Vagina (tissue), 2 donors: ENCODE measurements around the gene TAF1. TPM values are rescaled to one million over a fixed set of nuclear protein-coding genes. Genes with fewer than 3 reads are reported as not detected.
"Not testable (repeated sequence)": the region's sequence is repeated elsewhere in the genome, so short reads cannot be mapped to it uniquely, and the experiment has no call there.

ENCODE experiments used
- DNase-seq, 2 donors: peaks; one replicate each; pipeline ENCODE4 v3.0.0-alpha.2; 2017; ENCODE audit errors: extremely low spot score in 2 of 2
- H3K27ac ChIP-seq: fragments of 200-600 bp; sonication (generic); one replicate; pipeline ENCODE4 v1.5.1; 2019
- H3K27me3 ChIP-seq: fragments of 200-600 bp; sonication (generic); one replicate; pipeline ENCODE4 v1.5.1; 2019
- H3K36me3 ChIP-seq, 2 donors: fragments of 200-600 bp; sonication (generic); one replicate each; pipeline ENCODE4 v1.5.1; 2017 to 2019
- H3K4me1 ChIP-seq: fragments of 200-600 bp; sonication (generic); one replicate; pipeline ENCODE4 v1.5.1; 2019
- H3K4me3 ChIP-seq, 2 donors: fragments of 200-600 bp; sonication (generic); 1 replicate in 1 of 2; 2 replicates in 1 of 2; pipeline ENCODE4 v1.5.1; 2016 to 2019
- H3K9me3 ChIP-seq: fragments of 200-600 bp; sonication (generic); one replicate; pipeline ENCODE4 v1.5.1; 2019
- POLR2A ChIP-seq, 2 donors: fragments of 450-650 bp; IDR thresholded peaks; one replicate each; pipeline ENCODE4 v1.6.1; 2017; ENCODE audit warnings: antibody characterized with exemption in 2 of 2, mild to moderate bottlenecking in 2 of 2, moderate library complexity in 2 of 2
- POLR2AphosphoS5 ChIP-seq, 2 donors: sonication (generic); formaldehyde crosslinking; IDR thresholded peaks; one replicate each; pipeline ENCODE4 v1.9.0; 2017; ENCODE audit warnings: antibody characterized with exemption in 2 of 2, mild to moderate bottlenecking in 2 of 2, low read depth in 1 of 2; ENCODE audit not compliant: insufficient read depth in 1 of 2
- intact Hi-C: fragments of 100-400 bp; cut with DNase I; formaldehyde crosslinking; loops from one replicate; pipeline ENCODE4 v1.15.1; 2023
- total RNA-seq: library from RNA; depleted of rRNA; stranded (reverse); fragments of >200 nt; gene quantifications from one replicate; pipeline ENCODE4 v1.2.3, GENCODE V29; 2016
- TF ChIP-seq, protein P1 (sequence below), 3 experiments: fragments of 450-650 bp in 2 of 3; fragments of 200-600 bp in 1 of 3; sonication (generic) in 1 of 3; IDR thresholded peaks; one replicate each; pipeline ENCODE4 v1.5.1; 2017 to 2019; ENCODE audit warnings: antibody characterized with exemption in 3 of 3, mild to moderate bottlenecking in 2 of 3, moderate library complexity in 2 of 3

Gene TAF1
- total RNA-seq, 1 donor from 2014 or later = 49.8 TPM

DNA sequence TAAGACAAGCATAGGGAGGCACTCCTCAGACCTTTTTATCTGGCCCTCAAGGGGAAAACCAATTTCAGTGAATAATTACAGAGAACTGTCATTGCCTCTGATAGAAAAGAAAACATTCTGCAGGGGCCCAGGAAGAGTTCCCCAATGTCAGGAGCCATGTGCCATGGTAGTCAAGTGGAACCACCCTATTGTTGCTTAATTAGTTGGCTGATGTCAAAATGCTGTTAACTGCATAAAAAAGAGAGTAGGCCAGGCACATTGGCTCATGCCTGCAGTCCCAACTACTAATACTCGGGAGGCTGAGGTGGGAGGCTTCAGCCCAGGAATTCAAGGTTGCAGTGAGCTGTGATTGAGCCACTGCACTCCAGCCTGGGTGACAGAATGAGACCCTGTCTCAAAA lies 138.2 kb downstream of the TAF1 start:
- DNase-seq = no peak
- no peaks in the 10 kb centered on the region for H3K27me3 ChIP-seq
- H3K36me3 ChIP-seq = no peaks in the 10 kb centered on the region
- H3K4me3 ChIP-seq = no peak overlapping the region
- no peaks in the 10 kb centered on the region for H3K9me3 ChIP-seq
- TF ChIP-seq POLR2A (IDR thresholded peaks at IDR 0.05) (no peak), POLR2AphosphoS5 (IDR thresholded peaks at IDR 0.05; ENCODE audit: insufficient read depth in 1 of 2, low read depth in 1 of 2) (no peak)
- TF ChIP-seq, protein P1, sequence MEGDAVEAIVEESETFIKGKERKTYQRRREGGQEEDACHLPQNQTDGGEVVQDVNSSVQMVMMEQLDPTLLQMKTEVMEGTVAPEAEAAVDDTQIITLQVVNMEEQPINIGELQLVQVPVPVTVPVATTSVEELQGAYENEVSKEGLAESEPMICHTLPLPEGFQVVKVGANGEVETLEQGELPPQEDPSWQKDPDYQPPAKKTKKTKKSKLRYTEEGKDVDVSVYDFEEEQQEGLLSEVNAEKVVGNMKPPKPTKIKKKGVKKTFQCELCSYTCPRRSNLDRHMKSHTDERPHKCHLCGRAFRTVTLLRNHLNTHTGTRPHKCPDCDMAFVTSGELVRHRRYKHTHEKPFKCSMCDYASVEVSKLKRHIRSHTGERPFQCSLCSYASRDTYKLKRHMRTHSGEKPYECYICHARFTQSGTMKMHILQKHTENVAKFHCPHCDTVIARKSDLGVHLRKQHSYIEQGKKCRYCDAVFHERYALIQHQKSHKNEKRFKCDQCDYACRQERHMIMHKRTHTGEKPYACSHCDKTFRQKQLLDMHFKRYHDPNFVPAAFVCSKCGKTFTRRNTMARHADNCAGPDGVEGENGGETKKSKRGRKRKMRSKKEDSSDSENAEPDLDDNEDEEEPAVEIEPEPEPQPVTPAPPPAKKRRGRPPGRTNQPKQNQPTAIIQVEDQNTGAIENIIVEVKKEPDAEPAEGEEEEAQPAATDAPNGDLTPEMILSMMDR (IDR thresholded peaks at IDR 0.05) = no peak
- H3K4me1 ChIP-seq = no peaks in the 10 kb centered on the region
- H3K27ac ChIP-seq = no peak overlapping the region
- intact Hi-C loops = no loop called here

DNA sequence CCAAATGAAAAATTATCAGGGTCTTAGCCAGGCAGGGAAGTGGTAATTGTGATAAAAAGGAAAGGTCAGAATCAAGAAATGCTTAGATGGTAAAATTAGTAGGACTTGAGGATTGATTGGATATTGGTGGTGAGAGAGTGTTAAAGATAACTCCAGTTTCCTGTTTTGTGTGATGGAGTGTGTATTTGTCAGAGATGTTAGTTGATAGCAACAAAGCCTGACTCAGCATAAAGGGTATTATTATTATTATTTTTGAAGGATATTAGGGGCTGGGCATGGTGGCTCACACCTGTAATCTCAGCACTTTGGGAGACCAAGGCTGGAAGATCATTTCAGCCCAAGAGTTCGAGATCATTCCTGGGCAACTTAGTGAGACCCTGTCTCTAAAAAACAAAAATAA lies 143.1 kb downstream of the TAF1 start:
- DNase-seq = no peak
- H3K27me3 ChIP-seq = no peaks in the 10 kb centered on the region
- H3K9me3 ChIP-seq = no peaks in the 10 kb centered on the region
- no peak overlapping the region for H3K27ac ChIP-seq
- H3K4me3 ChIP-seq = no peak overlapping the region
- H3K36me3 ChIP-seq = no peaks in the 10 kb centered on the region
- H3K4me1 ChIP-seq = no peaks in the 10 kb centered on the region
- intact Hi-C loops = no loop called here
- TF ChIP-seq POLR2A (IDR thresholded peaks at IDR 0.05) (no peak), POLR2AphosphoS5 (IDR thresholded peaks at IDR 0.05; ENCODE audit: insufficient read depth in 1 of 2, low read depth in 1 of 2) (no peak)
- TF ChIP-seq, protein P1 (IDR thresholded peaks at IDR 0.05) = no peak

DNA sequence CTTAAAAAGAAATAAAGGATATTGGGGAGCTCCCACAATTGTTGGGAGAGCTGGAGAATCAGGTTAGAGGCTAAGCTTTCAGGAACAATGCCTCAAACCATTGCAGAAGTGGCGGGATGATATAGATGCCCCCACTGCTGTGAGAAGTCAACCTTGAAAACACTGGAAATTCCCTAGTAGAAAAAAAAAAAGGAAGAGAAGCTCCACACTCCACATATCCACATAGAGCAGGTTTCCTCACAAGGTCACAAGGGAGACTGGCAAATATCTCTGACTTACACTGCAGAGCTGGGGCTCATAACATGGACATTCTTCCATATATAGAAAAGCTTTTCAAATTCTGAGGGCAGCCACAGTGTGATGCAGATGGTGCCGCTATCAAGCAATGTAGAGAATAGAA lies 144.0 kb downstream of the TAF1 start:
- no peaks in the 10 kb centered on the region for H3K4me1 ChIP-seq
- H3K9me3 ChIP-seq = no peaks in the 10 kb centered on the region
- intact Hi-C loops = no loop called here
- no peaks in the 10 kb centered on the region for H3K27me3 ChIP-seq
- TF ChIP-seq POLR2AphosphoS5 (IDR thresholded peaks at IDR 0.05; ENCODE audit: insufficient read depth in 1 of 2, low read depth in 1 of 2) = no peak
- TF ChIP-seq POLR2A (IDR thresholded peaks at IDR 0.05) = no peak
- TF ChIP-seq, protein P1 (IDR thresholded peaks at IDR 0.05) = no peak
- H3K4me3 ChIP-seq = no peak overlapping the region
- no peak for DNase-seq
- no peak overlapping the region for H3K27ac ChIP-seq
- no peaks in the 10 kb centered on the region for H3K36me3 ChIP-seq

DNA sequence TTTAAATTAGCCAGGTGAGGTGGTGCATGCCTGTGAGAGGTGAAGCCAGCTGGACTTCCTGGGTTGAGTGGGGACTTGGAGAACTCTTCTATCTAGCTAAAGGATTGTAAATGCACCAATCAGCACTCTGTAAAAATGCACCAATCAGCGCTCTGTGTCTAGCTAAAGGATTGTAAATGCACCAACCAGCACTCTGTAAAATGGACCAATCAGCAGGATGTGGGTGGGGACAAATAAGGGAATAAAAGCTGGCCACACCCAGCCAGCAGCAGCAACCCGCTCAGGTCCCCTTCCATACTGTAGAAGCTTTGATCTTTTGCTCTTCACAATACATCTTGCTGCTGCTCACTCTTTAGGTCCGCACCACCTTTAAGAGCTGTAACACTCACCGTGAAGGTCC lies 147.6 kb downstream of the TAF1 start:
- DNase-seq, H3K4me3 ChIP-seq, H3K36me3 ChIP-seq, H3K4me1 ChIP-seq, H3K27me3 ChIP-seq, H3K9me3 ChIP-seq, H3K27ac ChIP-seq, intact Hi-C loops: not testable (repeated sequence)

DNA sequence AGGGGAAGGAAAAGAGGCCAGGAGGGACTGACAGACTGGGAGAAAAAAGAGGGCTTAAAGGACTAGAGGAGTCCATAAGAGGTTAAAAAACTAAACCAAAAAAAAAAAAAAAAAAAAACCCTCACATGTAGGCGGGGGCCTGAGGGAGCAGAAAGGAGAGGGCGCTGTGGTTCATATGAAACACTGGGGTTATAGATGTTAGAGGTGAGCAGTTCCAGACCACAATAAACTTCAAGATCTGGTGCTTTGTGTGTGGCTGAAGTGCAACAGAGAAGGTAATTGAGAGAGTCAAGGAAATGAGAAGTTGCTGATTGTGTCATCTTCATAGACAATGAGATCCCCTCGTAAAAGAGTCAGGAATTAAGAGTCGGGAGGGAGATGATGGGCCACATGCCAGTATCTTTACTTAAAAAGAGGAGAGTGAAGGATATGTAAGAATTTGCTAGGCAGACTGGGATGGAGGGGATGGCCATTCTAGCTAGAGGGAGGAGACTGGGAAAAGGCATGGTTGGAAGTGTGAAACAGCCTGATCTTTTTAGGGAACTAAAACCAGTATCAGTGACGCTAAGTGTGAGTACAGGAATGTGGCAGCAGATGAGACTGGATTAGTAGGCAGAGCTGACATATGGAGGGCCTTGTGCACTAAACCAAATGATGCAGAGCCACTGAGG lies 148.3 kb downstream of the TAF1 start:
- no peaks in the 10 kb centered on the region for H3K27me3 ChIP-seq
- H3K4me1 ChIP-seq = no peaks in the 10 kb centered on the region
- intact Hi-C loops = no loop called here
- no peaks in the 10 kb centered on the region for H3K36me3 ChIP-seq
- TF ChIP-seq, protein P1 (IDR thresholded peaks at IDR 0.05) = no peak
- TF ChIP-seq POLR2AphosphoS5 (IDR thresholded peaks at IDR 0.05; ENCODE audit: insufficient read depth in 1 of 2, low read depth in 1 of 2) = no peak
- TF ChIP-seq POLR2A (IDR thresholded peaks at IDR 0.05) = no peak
- no peak overlapping the region for H3K4me3 ChIP-seq
- DNase-seq = no peak
- H3K9me3 ChIP-seq = no peaks in the 10 kb centered on the region
- H3K27ac ChIP-seq = no peak overlapping the region
